HG02973 (cell line): Measurements from ENCODE around the gene BTN3A1.
"Not testable (repeated sequence)": the region's sequence is repeated elsewhere in the genome, so short reads cannot be mapped to it uniquely, and the experiment has no call there.

Experiments
- ATAC-seq: cut with Tn5 transposase; IDR thresholded peaks from one replicate; pipeline ENCODE4 v1.9.1; 2021; ENCODE audit warnings: moderate library complexity; ENCODE audit not compliant: unreplicated experiment

BTN3A1 gene

GRCh38 chr6:26439151-26440125 is 37.4 kb downstream of the BTN3A1 start:
- no peak for ATAC-seq

DNA sequence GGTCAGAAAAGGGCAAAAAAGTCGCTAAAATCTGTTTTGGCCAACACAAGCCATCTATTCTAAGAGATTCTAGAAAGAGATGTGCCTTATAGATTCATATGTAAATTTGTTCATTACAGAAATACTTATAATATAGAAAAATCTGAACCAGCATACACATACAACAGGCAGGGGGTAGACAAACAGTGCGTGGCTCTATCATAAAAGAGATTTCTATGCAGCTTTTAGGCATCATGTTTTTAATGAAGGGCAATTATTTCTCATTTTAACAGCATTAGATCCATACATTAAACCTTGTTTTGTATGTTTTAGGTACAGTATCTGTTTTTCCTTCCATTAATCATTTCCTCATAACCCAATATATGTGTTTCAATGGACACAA is 38.9 kb downstream of the BTN3A1 start:
- ATAC-seq, result no peak

GRCh38 chr6:26441977-26442376 is 39.9 kb downstream of the BTN3A1 start:
- no peak for ATAC-seq

- ATAC-seq, result no peak
Observed at GRCh38 chr6:26445934-26446667, 44.0 kb downstream of the BTN3A1 start.

- ATAC-seq, result no peak
Observed at GRCh38 chr6:26447257-26447656, 45.2 kb downstream of the BTN3A1 start.

GRCh38 chr6:26450240-26450639 is 48.2 kb downstream of the BTN3A1 start:
- no peak for ATAC-seq

DNA sequence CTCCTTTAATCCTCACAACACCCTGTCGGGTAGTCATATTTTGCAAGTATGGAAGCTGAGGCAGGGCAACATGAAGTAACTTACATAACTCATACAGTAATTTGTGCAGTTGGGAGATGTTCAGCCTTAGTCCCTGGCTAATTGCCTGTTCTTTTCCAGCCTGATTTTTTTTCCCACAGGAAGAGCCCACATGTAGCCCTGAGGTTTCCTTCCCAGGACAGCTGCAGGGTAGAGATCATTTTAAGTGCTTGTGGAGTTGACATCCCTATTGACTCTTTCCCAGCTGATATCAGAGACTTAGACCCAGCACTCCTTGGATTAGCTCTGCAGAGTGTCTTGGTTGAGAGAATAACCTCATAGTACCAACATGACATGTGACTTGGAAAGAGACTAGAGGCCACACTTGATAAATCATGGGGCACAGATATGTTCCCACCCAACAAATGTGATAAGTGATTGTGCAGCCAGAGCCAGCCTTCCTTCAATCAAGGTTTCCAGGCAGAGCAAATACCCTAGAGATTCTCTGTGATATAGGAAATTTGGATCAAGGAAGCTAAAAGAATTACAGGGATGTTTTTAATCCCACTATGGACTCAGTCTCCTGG is 50.7 kb downstream of the BTN3A1 start:
- no peak for ATAC-seq

- no peak for ATAC-seq
Observed at GRCh38 chr6:26454631-26455030, 52.6 kb downstream of the BTN3A1 start.

DNA sequence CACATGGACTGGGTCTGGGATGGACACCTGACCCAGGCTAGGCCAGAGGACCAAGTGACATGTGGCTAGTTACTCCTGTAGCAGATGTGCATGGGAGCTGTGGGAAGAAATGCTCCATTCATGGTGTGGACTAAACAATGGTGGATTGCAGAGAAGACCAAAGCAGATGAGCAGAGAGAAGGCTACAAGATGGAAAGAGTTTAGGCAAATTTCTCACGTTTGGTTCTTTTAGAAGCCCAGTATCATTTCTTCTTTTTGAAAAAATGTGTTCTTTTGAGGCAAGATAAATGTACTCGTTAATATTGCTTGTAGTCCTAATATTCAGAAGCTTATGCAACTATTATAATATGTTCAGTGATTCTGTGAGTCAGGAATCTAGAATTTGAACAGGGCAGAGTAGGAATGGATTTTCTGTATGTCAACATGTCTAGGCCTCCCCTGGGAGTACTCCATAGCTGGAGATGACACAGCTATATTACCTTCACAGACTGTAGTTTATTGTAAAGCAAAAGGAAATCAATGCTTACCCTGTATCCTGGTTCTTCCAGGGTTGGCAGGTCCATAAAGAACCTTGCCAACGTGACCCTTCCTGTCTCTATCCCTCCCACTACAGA is 53.4 kb downstream of the BTN3A1 start:
- no peak for ATAC-seq

- peak; percentile 23 for ATAC-seq
Observed at GRCh38 chr6:26457264-26457805, 55.3 kb downstream of the BTN3A1 start.

DNA sequence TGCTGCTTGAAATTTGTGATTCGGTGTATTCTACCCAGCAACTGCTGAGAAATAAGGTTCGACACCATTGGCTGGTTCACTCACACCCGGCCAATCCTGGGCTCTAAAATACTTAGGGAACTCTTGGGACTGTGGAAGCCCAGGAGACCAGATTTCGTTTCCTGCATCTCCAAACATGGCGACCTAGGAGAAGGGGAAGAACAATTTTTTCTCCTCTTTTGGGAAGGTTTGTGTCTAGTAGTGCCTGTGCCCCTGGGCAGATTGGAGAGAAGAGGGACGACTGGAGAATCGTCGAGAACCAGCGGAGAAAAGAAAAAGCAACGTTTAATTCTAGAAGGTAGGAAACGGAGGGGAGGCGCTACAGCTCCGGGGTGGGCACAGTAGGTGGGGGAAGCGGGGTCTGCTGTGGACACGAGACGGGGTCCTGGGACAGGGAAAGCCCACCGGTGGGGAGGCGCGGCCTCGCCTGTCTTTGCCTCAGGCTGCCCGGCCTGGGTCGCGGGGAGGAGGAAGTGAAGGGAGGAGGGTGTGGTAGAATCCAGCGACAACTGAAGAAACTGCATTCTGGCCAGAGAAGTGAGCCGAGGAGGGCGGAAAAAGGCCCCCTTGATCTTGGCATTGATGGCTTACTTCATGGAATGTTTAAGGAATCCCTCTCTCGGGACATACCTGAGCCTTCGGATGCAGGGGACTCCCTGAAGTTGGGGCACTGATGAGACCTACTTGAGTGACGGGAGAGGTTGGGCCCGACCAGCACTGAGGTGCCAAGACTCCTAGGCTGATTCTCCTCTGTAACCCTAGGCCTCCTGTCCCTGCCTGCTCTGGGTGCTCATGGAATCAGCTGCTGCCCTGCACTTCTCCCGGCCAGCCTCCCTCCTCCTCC is 56.0 kb downstream of the BTN3A1 start, which contains the start of gene BTN2A1:
TSS of gene BTN2A1 (plus strand) at position 150 of the 883 bp plus-strand sequence. CDS start at position 832, 682 bp downstream.
- peak; percentile 97 for ATAC-seq

- ATAC-seq, result no peak
Observed at GRCh38 chr6:26459023-26459810, 57.1 kb downstream of the BTN3A1 start.

GRCh38 chr6:26461353-26461752 is 59.3 kb downstream of the BTN3A1 start:
- not testable (repeated sequence) for ATAC-seq

GRCh38 chr6:26464014-26464413 is 61.9 kb downstream of the BTN3A1 start:
- no peak for ATAC-seq

DNA sequence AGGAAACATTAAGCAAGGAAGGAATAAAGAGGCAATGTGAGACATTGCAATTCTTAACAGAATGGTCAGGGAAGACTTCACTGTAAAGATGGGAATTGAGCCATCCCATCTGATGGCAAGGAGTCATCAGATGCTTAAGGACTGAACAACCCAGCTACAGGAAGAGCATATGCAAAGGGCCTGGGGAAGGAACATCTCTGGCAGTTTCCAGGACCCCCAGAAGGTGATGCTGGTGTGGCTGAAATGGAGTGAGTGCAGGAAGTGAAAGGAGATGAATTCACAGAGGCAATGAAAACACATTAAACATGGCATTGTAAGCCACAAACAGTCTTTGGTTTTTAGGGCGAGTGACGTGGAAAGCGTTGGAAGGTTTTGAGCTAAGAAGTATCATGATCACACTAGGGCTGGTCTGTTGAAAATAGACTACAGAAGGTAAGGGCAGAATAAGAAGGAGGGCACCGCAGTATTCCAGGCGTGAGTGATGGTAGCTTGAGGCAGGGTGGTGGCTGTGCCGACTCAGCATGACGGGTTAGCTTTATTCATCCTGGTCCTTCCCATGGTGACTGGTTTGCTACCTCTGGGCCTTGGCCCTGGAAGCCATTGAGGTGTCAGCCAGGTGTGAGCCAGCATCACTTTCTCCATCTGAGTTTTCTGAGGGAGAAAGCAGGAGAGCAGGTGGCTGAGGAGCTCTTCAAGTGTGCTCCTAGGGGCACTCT is 62.5 kb downstream of the BTN3A1 start:
- no peak for ATAC-seq
